ENCODE results near the gene RAB34. TPM values are rescaled to one million over a fixed set of nuclear protein-coding genes. Genes with fewer than 3 reads are reported as not detected.

The RAB34 gene
- polyA plus RNA-seq, 2 of the 4 experiments (the other 2 are of a cell fraction), result 211 to 288 TPM

DNA sequence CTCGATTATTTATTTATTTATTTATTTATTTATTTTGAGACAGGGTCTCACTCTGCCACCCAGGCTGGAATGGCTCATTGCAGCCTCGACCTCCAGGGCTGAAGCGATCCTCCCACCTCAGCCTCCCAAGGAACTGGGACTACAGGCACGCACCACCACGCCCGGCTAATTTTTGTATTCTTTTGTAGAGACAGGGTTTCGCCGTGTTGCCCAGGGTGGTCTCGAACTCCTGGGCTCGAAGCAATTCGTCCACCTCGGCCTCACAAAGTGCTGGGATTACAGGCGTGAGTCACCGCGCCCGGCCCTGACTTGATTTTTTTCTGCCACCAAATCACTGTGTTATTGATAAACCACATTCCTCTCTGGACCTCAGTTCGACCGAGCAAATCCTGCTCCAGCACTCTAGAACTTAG, 1.4 kb upstream of the RAB34 start (continued):
- TF ChIP-seq, protein P1, sequence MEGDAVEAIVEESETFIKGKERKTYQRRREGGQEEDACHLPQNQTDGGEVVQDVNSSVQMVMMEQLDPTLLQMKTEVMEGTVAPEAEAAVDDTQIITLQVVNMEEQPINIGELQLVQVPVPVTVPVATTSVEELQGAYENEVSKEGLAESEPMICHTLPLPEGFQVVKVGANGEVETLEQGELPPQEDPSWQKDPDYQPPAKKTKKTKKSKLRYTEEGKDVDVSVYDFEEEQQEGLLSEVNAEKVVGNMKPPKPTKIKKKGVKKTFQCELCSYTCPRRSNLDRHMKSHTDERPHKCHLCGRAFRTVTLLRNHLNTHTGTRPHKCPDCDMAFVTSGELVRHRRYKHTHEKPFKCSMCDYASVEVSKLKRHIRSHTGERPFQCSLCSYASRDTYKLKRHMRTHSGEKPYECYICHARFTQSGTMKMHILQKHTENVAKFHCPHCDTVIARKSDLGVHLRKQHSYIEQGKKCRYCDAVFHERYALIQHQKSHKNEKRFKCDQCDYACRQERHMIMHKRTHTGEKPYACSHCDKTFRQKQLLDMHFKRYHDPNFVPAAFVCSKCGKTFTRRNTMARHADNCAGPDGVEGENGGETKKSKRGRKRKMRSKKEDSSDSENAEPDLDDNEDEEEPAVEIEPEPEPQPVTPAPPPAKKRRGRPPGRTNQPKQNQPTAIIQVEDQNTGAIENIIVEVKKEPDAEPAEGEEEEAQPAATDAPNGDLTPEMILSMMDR (IDR thresholded peaks at IDR 0.05), result no peak
- TF ChIP-seq MAZ (IDR thresholded peaks at IDR 0.05; ENCODE audit: borderline replicate concordance, low read depth, low read length), result no peak
- TF ChIP-seq, protein P2, sequence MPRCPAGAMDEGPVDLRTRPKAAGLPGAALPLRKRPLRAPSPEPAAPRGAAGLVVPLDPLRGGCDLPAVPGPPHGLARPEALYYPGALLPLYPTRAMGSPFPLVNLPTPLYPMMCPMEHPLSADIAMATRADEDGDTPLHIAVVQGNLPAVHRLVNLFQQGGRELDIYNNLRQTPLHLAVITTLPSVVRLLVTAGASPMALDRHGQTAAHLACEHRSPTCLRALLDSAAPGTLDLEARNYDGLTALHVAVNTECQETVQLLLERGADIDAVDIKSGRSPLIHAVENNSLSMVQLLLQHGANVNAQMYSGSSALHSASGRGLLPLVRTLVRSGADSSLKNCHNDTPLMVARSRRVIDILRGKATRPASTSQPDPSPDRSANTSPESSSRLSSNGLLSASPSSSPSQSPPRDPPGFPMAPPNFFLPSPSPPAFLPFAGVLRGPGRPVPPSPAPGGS (IDR thresholded peaks at IDR 0.05), result no peak
- TF ChIP-seq HOXB13 (CRISPR knock-in tag; IDR thresholded peaks at IDR 0.05; ENCODE audit: low read depth), result no peak
- no peak for TF ChIP-seq FOSL2 (IDR thresholded peaks at IDR 0.05)
- TF ChIP-seq FOSL2 (CRISPR knock-in tag; IDR thresholded peaks at IDR 0.05), result peak; percentile 85
- no peak for TF ChIP-seq MAFK (IDR thresholded peaks at IDR 0.05; ENCODE audit: partially characterized antibody)
- no peak for TF ChIP-seq HOXB5 (CRISPR knock-in tag; IDR thresholded peaks at IDR 0.05)
- peak; percentile 15; the same call in 1 of the 2 replicates for TF ChIP-seq FOSB (CRISPR knock-in tag; IDR thresholded peaks at IDR 0.05)
- TF ChIP-seq NFE2L2 (conservative IDR thresholded peaks at IDR 0.05; ENCODE audit: low read length), result no peak
- TF ChIP-seq KDM5A (IDR thresholded peaks at IDR 0.05), result no peak

DNA sequence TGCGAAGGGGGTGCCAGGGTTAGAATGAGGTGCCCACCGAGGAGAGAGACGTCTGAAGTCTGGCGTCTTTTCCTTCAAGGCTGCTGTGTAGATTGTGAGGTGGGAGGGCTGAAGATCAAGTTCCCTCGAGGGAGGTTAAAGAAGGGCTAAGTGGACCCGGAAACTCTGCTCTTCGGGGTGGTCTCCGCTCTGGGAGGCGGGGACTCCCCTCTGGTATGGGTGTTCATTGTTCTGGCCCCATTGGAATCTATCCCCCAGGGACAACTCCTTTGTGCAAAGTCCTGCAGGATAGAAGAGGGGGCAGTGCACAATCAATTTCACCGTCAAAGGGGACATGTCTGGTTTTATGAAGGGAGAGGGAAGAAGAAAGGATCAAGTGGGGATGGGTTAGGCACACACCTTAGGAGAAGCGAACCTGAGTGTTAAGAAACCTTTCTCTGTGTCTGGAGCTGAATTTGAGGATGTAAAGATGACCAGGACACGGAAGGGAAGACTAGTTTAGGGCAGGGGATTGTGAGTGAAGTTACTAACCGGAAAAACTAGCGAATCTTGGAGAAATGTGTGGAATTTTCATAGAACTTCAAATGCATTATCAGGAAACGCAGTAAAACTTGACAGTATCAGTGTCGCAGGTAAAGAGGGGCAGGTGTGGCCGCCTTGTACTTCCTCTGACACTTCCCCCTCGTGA, 809 bp upstream of the RAB34 start:
- CTCF ChIA-PET, result interaction anchor here (1.1 to 17.5 kb wide), 6 partner anchors 8 to 73 kb away, joined by 3 to 977 read pairs (median 6); partner anchors contain the start of genes BLTP2, SDF2, SUPT6H and TRAF4
- TF ChIP-seq, protein P2 (IDR thresholded peaks at IDR 0.05), result 0 out of 3 replicates have a peak, but pooled peaks have one; percentile 9
- no peak for TF ChIP-seq CBX8 (IDR thresholded peaks at IDR 0.05)
- TF ChIP-seq TFCP2L1 (CRISPR knock-in tag; IDR thresholded peaks at IDR 0.05), result no peak
- 0 out of 2 replicates have a peak, but pooled peaks have one; percentile 9 for TF ChIP-seq JUNB (IDR thresholded peaks at IDR 0.05)
- peak overlapping the region; percentile 96 for H3K27ac ChIP-seq
- H3K4me2 ChIP-seq, result peak overlapping the region; percentile 90
- DNase-seq (ENCODE audit: low read depth in 1 of 2, low spot score in 1 of 2), result no peak
- POLR2A ChIA-PET, result interaction anchor here (1.6 to 2.3 kb wide), 4 partner anchors 9 to 233 kb away, joined by 12 to 54 read pairs (median 21); partner anchors contain the start of genes PHF12, PROCA1 and TRAF4
- H3K9me3 ChIP-seq, result no peaks in the 10 kb centered on the region
- WGBS (ENCODE audit: missing lambda C conversion rate), result 28% methylated on average over 18 of the region's 18 CpGs
- ATAC-seq, result peak in 1 of 2 experiments; percentile 1; a peak in 2 of 6 replicates
- H3K4me1 ChIP-seq, result peaks cover 44% of the 10 kb centered on the region
- H3K4me3 ChIP-seq, result peak overlapping the region; percentile 77
- FAIRE-seq, result no peak

DNA sequence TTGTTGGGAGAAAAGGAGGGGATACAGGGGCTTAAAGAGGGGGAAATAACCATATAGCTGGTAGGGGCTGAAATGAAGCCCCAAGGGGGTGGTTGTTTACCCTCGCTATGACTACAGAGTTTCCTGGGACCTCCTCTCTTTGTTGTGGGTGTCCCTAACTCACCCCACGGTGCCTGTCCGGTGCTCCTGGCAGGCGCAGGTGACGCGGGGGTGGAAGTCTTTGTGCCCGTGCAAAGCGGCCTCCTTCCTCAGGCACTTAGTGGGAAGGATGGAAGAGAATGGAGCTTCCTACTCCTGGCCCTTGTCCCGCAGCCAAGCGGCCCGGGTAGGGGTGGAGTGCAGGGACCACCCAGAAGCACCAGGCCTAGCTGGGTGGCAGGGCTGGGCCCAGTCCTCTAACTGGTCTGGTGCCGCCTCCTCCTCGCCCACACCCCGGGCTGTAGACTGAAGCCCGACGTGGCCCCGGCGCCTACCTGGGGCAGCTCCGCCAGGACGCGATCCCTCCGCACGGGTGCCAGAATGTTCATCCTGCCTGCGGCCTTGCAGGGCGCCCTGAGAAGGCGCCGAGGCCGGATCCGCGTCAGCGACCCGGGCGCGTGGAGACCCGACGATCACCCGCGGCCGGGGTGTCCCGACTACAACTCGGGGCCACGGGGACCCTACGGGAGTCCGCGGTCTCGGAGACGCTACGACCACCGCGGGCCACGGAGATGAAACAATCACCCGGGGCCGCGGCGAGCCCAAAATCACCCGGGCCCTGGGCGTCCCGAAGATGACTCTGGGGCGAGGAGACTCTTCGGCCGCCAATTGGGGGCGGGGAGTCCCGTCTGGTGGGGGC, 709 bp downstream of the RAB34 start:
- POLR2A ChIA-PET, result interaction anchor here (0.6 to 1.4 kb wide), 4 partner anchors 10 to 72 kb away, joined by 3 to 4 read pairs (median 4); partner anchors contain the start of gene BLTP2
- FAIRE-seq, result no peak
- WGBS (ENCODE audit: missing lambda C conversion rate), result 6% methylated on average over 29 of the region's 63 CpGs

More for the DNA sequence above, 709 bp downstream of the RAB34 start:
- TF ChIP-seq CEBPB (IDR thresholded peaks at IDR 0.05), result no peak
- TF ChIP-seq SMC3 (IDR thresholded peaks at IDR 0.05), result no peak
- TF ChIP-seq JUN (IDR thresholded peaks at IDR 0.05), result no peak
- no peak for TF ChIP-seq CHD4 (IDR thresholded peaks at IDR 0.05; ENCODE audit: borderline replicate concordance)
- TF ChIP-seq PHF8 (IDR thresholded peaks at IDR 0.05; ENCODE audit: borderline replicate concordance, low read depth), result no peak; the same call in 1 of the 2 replicates
- no peak for TF ChIP-seq NFE2L2 (conservative IDR thresholded peaks at IDR 0.05; ENCODE audit: low read length)
- TF ChIP-seq, protein P3, sequence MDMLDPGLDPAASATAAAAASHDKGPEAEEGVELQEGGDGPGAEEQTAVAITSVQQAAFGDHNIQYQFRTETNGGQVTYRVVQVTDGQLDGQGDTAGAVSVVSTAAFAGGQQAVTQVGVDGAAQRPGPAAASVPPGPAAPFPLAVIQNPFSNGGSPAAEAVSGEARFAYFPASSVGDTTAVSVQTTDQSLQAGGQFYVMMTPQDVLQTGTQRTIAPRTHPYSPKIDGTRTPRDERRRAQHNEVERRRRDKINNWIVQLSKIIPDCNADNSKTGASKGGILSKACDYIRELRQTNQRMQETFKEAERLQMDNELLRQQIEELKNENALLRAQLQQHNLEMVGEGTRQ (IDR thresholded peaks at IDR 0.05), result no peak
- TF ChIP-seq, protein P4, sequence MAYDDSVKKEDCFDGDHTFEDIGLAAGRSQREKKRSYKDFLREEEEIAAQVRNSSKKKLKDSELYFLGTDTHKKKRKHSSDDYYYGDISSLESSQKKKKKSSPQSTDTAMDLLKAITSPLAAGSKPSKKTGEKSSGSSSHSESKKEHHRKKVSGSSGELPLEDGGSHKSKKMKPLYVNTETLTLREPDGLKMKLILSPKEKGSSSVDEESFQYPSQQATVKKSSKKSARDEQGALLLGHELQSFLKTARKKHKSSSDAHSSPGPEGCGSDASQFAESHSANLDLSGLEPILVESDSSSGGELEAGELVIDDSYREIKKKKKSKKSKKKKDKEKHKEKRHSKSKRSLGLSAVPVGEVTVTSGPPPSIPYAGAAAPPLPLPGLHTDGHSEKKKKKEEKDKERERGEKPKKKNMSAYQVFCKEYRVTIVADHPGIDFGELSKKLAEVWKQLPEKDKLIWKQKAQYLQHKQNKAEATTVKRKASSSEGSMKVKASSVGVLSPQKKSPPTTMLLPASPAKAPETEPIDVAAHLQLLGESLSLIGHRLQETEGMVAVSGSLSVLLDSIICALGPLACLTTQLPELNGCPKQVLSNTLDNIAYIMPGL (CRISPR knock-in tag; IDR thresholded peaks at IDR 0.05; ENCODE audit: borderline replicate concordance), result no peak
- TF ChIP-seq, protein P5, sequence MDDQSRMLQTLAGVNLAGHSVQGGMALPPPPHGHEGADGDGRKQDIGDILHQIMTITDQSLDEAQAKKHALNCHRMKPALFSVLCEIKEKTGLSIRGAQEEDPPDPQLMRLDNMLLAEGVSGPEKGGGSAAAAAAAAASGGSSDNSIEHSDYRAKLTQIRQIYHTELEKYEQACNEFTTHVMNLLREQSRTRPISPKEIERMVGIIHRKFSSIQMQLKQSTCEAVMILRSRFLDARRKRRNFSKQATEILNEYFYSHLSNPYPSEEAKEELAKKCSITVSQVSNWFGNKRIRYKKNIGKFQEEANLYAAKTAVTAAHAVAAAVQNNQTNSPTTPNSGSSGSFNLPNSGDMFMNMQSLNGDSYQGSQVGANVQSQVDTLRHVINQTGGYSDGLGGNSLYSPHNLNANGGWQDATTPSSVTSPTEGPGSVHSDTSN (IDR thresholded peaks at IDR 0.05), result no peak
- TF ChIP-seq MAFK (IDR thresholded peaks at IDR 0.05; ENCODE audit: partially characterized antibody), result no peak
- H3K27ac ChIP-seq, result peak overlapping the region; percentile 96
- H3K4me1 ChIP-seq, result peaks cover 29% of the 10 kb centered on the region
- CTCF ChIA-PET, result interaction anchor here (0.5 to 17.6 kb wide), 7 partner anchors 9 to 236 kb away, joined by 3 to 335 read pairs (median 7); partner anchors contain the start of genes BLTP2, SDF2, SUPT6H and TLCD1
- H3K9me3 ChIP-seq, result no peaks in the 10 kb centered on the region
- DNase-seq (ENCODE audit: low read depth in 1 of 2, low spot score in 1 of 2) (peak in 1 of 2 experiments; percentile 55), ATAC-seq (peak; percentile 2 to 3; a peak in 5 of 6 replicates)
- peak overlapping the region; percentile 90 for H3K4me2 ChIP-seq
- peak overlapping the region; percentile 77 for H3K4me3 ChIP-seq

Data from A549 (cell line).